ENCODE data around the gene PKP4. TPM values are rescaled to one million over a fixed set of nuclear protein-coding genes. Genes with fewer than 3 reads are reported as not detected.

The PKP4 gene
- total and polyA plus RNA-seq, 2 of the 8 experiments (the other 6 are each of a cell fraction or from before 2014, with no cell fraction given), result 48.2 to 88.0 TPM

GRCh38 chr2:158580760-158581159 lies 124.0 kb downstream of the PKP4 start:
- Histone ChIP-seq H3K14ac (ENCODE audit: insufficient read length) (no peak overlapping the region), H3K18ac (ENCODE audit: extremely low read depth, low read length) (no peak overlapping the region), H3K23me2 (ENCODE audit: low read depth, low read length) (no peaks in the 10 kb centered on the region), H4K5ac (ENCODE audit: insufficient read length, low read depth, low read length) (no peak overlapping the region), H2BK20ac (ENCODE audit: low read length) (no peak overlapping the region), H3K4me2 (ENCODE audit: insufficient read depth in 1 of 2, low read depth in 2 of 2, low read length in 2 of 2) (no peak overlapping the region), H3K36me3 (ENCODE audit: control insufficient read depth in 2 of 4, insufficient read depth in 4 of 4, low read length in 3 of 4) (no peaks in the 10 kb centered on the region; a peak in 1 of 8 replicates), H2AK5ac (ENCODE audit: low read depth, low read length) (no peak overlapping the region), H3K9ac (replicated peaks in 1 of 4; ENCODE audit: extremely low read depth in 1 of 4, low read depth in 3 of 4, low read length in 3 of 4) (no peak overlapping the region), H3K4ac (replicated peaks; ENCODE audit: insufficient read length, low read depth, low read length) (no peak overlapping the region), H4K8ac (ENCODE audit: extremely low read depth, insufficient read depth, low read length) (no peak overlapping the region; the same call in 1 of the 2 replicates), H3K4me3 (ENCODE audit: extremely low read depth in 1 of 4, insufficient read depth in 2 of 4, low read depth in 3 of 4, low read length in 4 of 4) (no peak overlapping the region), H2AFZ (ENCODE audit: low read length) (no peak overlapping the region), H3K4me1 (replicated peaks in 1 of 4; ENCODE audit: control insufficient read depth in 3 of 4, insufficient read depth in 4 of 4, low read length in 3 of 4) (no peaks in the 10 kb centered on the region), H3K23ac (ENCODE audit: insufficient read length) (no peak overlapping the region), H3K79me2 (ENCODE audit: control insufficient read depth in 1 of 2, insufficient read depth in 2 of 2, low read length in 2 of 2) (no peaks in the 10 kb centered on the region; a peak in 1 of 4 replicates), H4K20me1 (replicated peaks in 1 of 2; ENCODE audit: control insufficient read depth in 1 of 2, insufficient read depth in 2 of 2, low read length in 2 of 2) (peaks cover 2 to 6% of the 10 kb centered on the region in 2 experiments), H3K9me3 (ENCODE audit: insufficient read depth in 2 of 2, low read depth in 1 of 2, low read length in 1 of 2) (no peaks in the 10 kb centered on the region), H4K91ac (replicated peaks; ENCODE audit: insufficient read length, low read length) (no peak overlapping the region), H3K27ac (ENCODE audit: low read depth, low read length) (no peak overlapping the region), H3K79me1 (ENCODE audit: low read depth, low read length) (no peaks in the 10 kb centered on the region; the same call in 1 of the 2 replicates), H2BK15ac (ENCODE audit: low read length) (no peak overlapping the region), H3K27me3 (replicated peaks in 1 of 4; ENCODE audit: control insufficient read depth in 3 of 4, extremely low read depth in 1 of 4, insufficient read depth in 3 of 4, low read length in 3 of 4) (no peaks in the 10 kb centered on the region), H2BK120ac (replicated peaks; ENCODE audit: low read depth, low read length) (no peak overlapping the region), H2BK5ac (ENCODE audit: low read depth, low read length) (no peak overlapping the region), H3K56ac (replicated peaks; ENCODE audit: insufficient read length, low read depth, low read length) (no peak overlapping the region), H2BK12ac (ENCODE audit: low read depth, low read length) (no peak overlapping the region)
- FAIRE-seq (no peak), DNase-seq (ENCODE audit: low read depth in 1 of 2, low spot score in 2 of 2) (no peak)
- WGBS, 2 experiments (ENCODE audit: extremely low coverage in 1 of 2, insufficient coverage in 1 of 2, insufficient read length in 1 of 2, insufficient replicate concordance in 2 of 2, low coverage in 1 of 2, low lambda C conversion rate in 2 of 2, missing lambda C conversion rate in 1 of 2), result 100% methylated on average over 2 of the region's 2 CpGs; no CpG with 5 or more reads in 1 of the 2 experiments
- ChIA-PET POLR2A (ENCODE audit: partially characterized antibody) (no interaction called here), CTCF (ENCODE audit: partially characterized antibody) (interaction anchor here (0.8 kb wide), 1 partner anchor 74 kb away, joined by 3 read pairs; no protein-coding TSS in a partner anchor)
- TF ChIP-seq SP2 (IDR thresholded peaks at IDR 0.05; ENCODE audit: low read length), result no peak
- TF ChIP-seq, protein P1, sequence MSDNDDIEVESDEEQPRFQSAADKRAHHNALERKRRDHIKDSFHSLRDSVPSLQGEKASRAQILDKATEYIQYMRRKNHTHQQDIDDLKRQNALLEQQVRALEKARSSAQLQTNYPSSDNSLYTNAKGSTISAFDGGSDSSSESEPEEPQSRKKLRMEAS (IDR thresholded peaks at IDR 0.05), result no peak
- TF ChIP-seq NANOG (IDR thresholded peaks at IDR 0.05; ENCODE audit: insufficient read depth, low read depth, low read length, poor library complexity, severe bottlenecking), result no peak
- no peak for TF ChIP-seq POU5F1 (IDR thresholded peaks at IDR 0.05; ENCODE audit: low read depth, low read length)
